A549 (cell line): Measurements from ENCODE around the gene NLRP11.
"Not testable (repeated sequence)": the region's sequence is repeated elsewhere in the genome, so short reads cannot be mapped to it uniquely, and the experiment has no call there.

Experiments
- BHLHE40 ChIP-seq: IDR thresholded peaks from 2 replicates; pipeline ENCODE4 v1.6.1; 2012; ENCODE audit warnings: low read depth, low read length, inconsistent platforms
- CHD2 ChIP-seq: fragments of 150-350 bp; IDR thresholded peaks from 2 replicates; pipeline ENCODE4 v1.6.1; 2014; ENCODE audit warnings: low read length; ENCODE audit not compliant: partially characterized antibody
- EHMT2 ChIP-seq: fragments of 200-600 bp; sonication (generic); IDR thresholded peaks from 2 replicates; pipeline ENCODE4 v1.6.1; 2016; ENCODE audit warnings: antibody characterized with exemption, low read depth, mild to moderate bottlenecking, moderate library complexity
- EP300 ChIP-seq, 2 experiments: fragments of >200 bp; sonication (Bioruptor Twin); formaldehyde crosslinking; IDR thresholded peaks; 2 replicates in 1 of 2; 3 replicates in 1 of 2; pipeline ENCODE4 v1.6.1; 2016 to 2017
- HOXA7 ChIP-seq: fragments of 250-450 bp; sonication (Bioruptor Pico); IDR thresholded peaks from 2 replicates; pipeline ENCODE4 v1.5.0; 2020; ENCODE audit warnings: mild to moderate bottlenecking, moderate library complexity
- HOXB5 ChIP-seq: fragments of 250-450 bp; sonication (Bioruptor Pico); IDR thresholded peaks from 2 replicates; pipeline ENCODE4 v1.5.0; 2020; ENCODE audit warnings: mild to moderate bottlenecking, moderate library complexity
- NPAS2 ChIP-seq: fragments of 250-450 bp; sonication (Bioruptor Pico); IDR thresholded peaks from 2 replicates; pipeline ENCODE4 v1.8.0; 2022; ENCODE audit warnings: mild to moderate bottlenecking, moderate library complexity, borderline replicate concordance
- POLR2A ChIP-seq: IDR thresholded peaks from 2 replicates; pipeline ENCODE4 v1.6.1; 2012; ENCODE audit warnings: mild to moderate bottlenecking, low read length
- RCOR1 ChIP-seq: fragments of 150-350 bp; IDR thresholded peaks from 2 replicates; pipeline ENCODE4 v1.6.1; 2014; ENCODE audit warnings: antibody characterized with exemption, low read length, low read depth
- RNF2 ChIP-seq: fragments of 200-600 bp; sonication (generic); IDR thresholded peaks from 2 replicates; pipeline ENCODE4 v1.6.1; 2016; ENCODE audit warnings: low read depth, mild to moderate bottlenecking, antibody characterized with exemption, moderate library complexity, borderline replicate concordance
- TF ChIP-seq, protein P1 (sequence below): fragments of 200-600 bp; sonication (generic); IDR thresholded peaks from 2 replicates; pipeline ENCODE4 v1.6.1; 2016; ENCODE audit warnings: antibody characterized with exemption, mild to moderate bottlenecking, moderate library complexity
- TF ChIP-seq, protein P2 (sequence below): fragments of >200 bp; sonication (Bioruptor Twin); formaldehyde crosslinking; IDR thresholded peaks from 3 replicates; pipeline ENCODE4 v1.5.1; 2016

DNA sequence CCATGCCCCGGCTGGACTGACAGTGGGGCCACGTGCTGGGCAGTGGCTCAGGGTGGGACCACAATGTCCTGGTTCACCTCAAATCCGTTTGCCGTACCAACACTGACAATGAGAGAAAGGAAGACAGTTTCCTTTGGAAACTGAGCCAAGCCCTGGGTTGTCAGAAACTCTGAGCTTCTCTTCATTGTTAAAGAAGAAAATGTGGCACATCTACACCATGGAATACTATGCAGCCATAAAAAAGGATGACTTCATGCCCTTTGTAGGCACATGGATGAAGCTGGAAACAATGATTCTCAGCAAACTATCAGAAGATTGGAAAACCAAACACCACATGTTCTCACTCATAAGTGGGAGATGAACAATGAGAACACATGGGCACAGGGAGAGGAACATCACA is 75.0 kb downstream of the NLRP11 start:
- not testable (repeated sequence) for TF ChIP-seq NPAS2; RCOR1; BHLHE40; CHD2; EP300 (IDR thresholded peaks at IDR 0.05); EHMT2; POLR2A; HOXB5 (CRISPR knock-in tag); HOXA7 (CRISPR knock-in tag); RNF2
- TF ChIP-seq, protein P1, sequence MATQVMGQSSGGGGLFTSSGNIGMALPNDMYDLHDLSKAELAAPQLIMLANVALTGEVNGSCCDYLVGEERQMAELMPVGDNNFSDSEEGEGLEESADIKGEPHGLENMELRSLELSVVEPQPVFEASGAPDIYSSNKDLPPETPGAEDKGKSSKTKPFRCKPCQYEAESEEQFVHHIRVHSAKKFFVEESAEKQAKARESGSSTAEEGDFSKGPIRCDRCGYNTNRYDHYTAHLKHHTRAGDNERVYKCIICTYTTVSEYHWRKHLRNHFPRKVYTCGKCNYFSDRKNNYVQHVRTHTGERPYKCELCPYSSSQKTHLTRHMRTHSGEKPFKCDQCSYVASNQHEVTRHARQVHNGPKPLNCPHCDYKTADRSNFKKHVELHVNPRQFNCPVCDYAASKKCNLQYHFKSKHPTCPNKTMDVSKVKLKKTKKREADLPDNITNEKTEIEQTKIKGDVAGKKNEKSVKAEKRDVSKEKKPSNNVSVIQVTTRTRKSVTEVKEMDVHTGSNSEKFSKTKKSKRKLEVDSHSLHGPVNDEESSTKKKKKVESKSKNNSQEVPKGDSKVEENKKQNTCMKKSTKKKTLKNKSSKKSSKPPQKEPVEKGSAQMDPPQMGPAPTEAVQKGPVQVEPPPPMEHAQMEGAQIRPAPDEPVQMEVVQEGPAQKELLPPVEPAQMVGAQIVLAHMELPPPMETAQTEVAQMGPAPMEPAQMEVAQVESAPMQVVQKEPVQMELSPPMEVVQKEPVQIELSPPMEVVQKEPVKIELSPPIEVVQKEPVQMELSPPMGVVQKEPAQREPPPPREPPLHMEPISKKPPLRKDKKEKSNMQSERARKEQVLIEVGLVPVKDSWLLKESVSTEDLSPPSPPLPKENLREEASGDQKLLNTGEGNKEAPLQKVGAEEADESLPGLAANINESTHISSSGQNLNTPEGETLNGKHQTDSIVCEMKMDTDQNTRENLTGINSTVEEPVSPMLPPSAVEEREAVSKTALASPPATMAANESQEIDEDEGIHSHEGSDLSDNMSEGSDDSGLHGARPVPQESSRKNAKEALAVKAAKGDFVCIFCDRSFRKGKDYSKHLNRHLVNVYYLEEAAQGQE = not testable (repeated sequence)
- TF ChIP-seq, protein P2, sequence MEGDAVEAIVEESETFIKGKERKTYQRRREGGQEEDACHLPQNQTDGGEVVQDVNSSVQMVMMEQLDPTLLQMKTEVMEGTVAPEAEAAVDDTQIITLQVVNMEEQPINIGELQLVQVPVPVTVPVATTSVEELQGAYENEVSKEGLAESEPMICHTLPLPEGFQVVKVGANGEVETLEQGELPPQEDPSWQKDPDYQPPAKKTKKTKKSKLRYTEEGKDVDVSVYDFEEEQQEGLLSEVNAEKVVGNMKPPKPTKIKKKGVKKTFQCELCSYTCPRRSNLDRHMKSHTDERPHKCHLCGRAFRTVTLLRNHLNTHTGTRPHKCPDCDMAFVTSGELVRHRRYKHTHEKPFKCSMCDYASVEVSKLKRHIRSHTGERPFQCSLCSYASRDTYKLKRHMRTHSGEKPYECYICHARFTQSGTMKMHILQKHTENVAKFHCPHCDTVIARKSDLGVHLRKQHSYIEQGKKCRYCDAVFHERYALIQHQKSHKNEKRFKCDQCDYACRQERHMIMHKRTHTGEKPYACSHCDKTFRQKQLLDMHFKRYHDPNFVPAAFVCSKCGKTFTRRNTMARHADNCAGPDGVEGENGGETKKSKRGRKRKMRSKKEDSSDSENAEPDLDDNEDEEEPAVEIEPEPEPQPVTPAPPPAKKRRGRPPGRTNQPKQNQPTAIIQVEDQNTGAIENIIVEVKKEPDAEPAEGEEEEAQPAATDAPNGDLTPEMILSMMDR = not testable (repeated sequence)
